Karpas-422 (cell line): ENCODE data around the gene SMIM38. TPM values are rescaled to one million over a fixed set of nuclear protein-coding genes. Genes with fewer than 3 reads are reported as not detected.
"Not testable (repeated sequence)": the region's sequence is repeated elsewhere in the genome, so short reads cannot be mapped to it uniquely, and the experiment has no call there.

Source experiments
- DNase-seq: peaks from one replicate; pipeline ENCODE4 v3.0.0-alpha.2; 2015
- H2AFZ ChIP-seq: fragments of 200-600 bp; sonication (generic); 2 replicates; pipeline ENCODE4 v1.6.1; 2014; ENCODE audit warnings: antibody characterized with exemption, low read length, mixed read lengths
- H3K27ac ChIP-seq: fragments of 200-600 bp; sonication (generic); 2 replicates; pipeline ENCODE4 v1.5.1; 2014; ENCODE audit warnings: mild to moderate bottlenecking, low read length, moderate library complexity
- H3K27me3 ChIP-seq: fragments of 200-600 bp; sonication (generic); 2 replicates; pipeline ENCODE4 v1.6.1; 2014; ENCODE audit warnings: low read length, mixed read lengths
- H3K36me3 ChIP-seq: fragments of 200-600 bp; sonication (generic); 2 replicates; pipeline ENCODE4 v1.6.1; 2014; ENCODE audit warnings: low read length, mixed read lengths; ENCODE audit not compliant: insufficient read depth
- H3K4me1 ChIP-seq: fragments of 200-600 bp; sonication (generic); 2 replicates; pipeline ENCODE4 v1.6.1; 2014; ENCODE audit warnings: mild to moderate bottlenecking, low read length, mixed read lengths
- H3K4me2 ChIP-seq: fragments of 200-600 bp; sonication (generic); 2 replicates; pipeline ENCODE4 v1.6.1; 2014; ENCODE audit warnings: low read length, low read depth, mild to moderate bottlenecking; ENCODE audit not compliant: poor library complexity, severe bottlenecking
- H3K4me3 ChIP-seq: fragments of 200-600 bp; sonication (generic); 2 replicates; pipeline ENCODE4 v1.5.1; 2014; ENCODE audit warnings: mild to moderate bottlenecking, antibody characterized with exemption, low read length, mixed read lengths
- H3K79me2 ChIP-seq: fragments of 200-600 bp; sonication (generic); 2 replicates; pipeline ENCODE4 v1.6.1; 2014; ENCODE audit warnings: mild to moderate bottlenecking, low read length, mixed read lengths
- H3K9ac ChIP-seq: fragments of 200-600 bp; sonication (generic); 2 replicates; pipeline ENCODE4 v1.6.0; 2014; ENCODE audit warnings: low read length
- H3K9me2 ChIP-seq: fragments of 200-600 bp; sonication (generic), shearing (Covaris generic); replicated peaks from 2 replicates; pipeline ENCODE4 v1.6.0; 2014; ENCODE audit warnings: mild to moderate bottlenecking, low read length, moderate library complexity; ENCODE audit not compliant: insufficient read depth
- H3K9me3 ChIP-seq: fragments of 300-700, 200-600 bp; sonication (generic); 2 replicates; pipeline ENCODE4 v1.6.1; 2014; ENCODE audit warnings: low read length, mixed read lengths
- H4K20me1 ChIP-seq: fragments of 200-600 bp; sonication (generic); 2 replicates; pipeline ENCODE4 v1.6.1; 2014; ENCODE audit warnings: mild to moderate bottlenecking, antibody characterized with exemption, low read length, low read depth; ENCODE audit not compliant: insufficient read depth
- total RNA-seq: library from RNA; depleted of rRNA; stranded (reverse); fragments of >200 nt; shearing (Covaris generic); gene quantifications from 2 replicates; pipeline ENCODE4 v1.2.3, GENCODE V29; 2014; ENCODE audit warnings: low replicate concordance

The SMIM38 gene
- total RNA-seq, 1 experiment from 2014 or later = not detected

DNA sequence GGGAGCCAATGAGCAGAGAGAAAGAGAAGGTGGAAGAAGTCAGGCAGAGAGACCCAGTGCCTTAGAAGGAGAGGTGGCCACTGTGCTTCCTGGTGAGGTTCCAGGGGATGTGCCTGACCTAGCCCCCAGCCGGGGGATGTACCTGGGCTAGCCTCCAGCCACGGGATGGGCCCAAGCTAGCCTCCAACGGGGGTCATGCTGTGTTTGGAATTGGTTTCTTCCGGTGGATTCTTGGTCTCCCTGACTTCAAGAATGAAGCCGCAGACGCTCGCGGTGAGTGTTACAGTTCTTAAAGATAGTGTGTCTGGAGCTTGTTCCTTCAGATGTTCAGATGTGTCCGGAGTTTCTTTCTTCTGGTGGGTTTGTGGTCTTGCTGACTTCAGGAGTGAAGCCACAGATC lies 6.9 kb upstream of the SMIM38 start:
- no peaks in the 10 kb centered on the region for H3K79me2 ChIP-seq
- no peaks in the 10 kb centered on the region for H4K20me1 ChIP-seq
- no peaks in the 10 kb centered on the region; the same call in 1 of the 2 replicates for H3K36me3 ChIP-seq
- no peak for DNase-seq
- no peak overlapping the region for H3K9ac ChIP-seq
- H3K27me3 ChIP-seq = no peaks in the 10 kb centered on the region
- H3K4me3 ChIP-seq = no peak overlapping the region
- H3K9me3 ChIP-seq = no peaks in the 10 kb centered on the region
- no peak overlapping the region for H3K27ac ChIP-seq
- no peak overlapping the region for H3K4me2 ChIP-seq
- H3K4me1 ChIP-seq = no peaks in the 10 kb centered on the region
- no peak overlapping the region for H2AFZ ChIP-seq
- H3K9me2 ChIP-seq = no peaks in the 10 kb centered on the region

DNA sequence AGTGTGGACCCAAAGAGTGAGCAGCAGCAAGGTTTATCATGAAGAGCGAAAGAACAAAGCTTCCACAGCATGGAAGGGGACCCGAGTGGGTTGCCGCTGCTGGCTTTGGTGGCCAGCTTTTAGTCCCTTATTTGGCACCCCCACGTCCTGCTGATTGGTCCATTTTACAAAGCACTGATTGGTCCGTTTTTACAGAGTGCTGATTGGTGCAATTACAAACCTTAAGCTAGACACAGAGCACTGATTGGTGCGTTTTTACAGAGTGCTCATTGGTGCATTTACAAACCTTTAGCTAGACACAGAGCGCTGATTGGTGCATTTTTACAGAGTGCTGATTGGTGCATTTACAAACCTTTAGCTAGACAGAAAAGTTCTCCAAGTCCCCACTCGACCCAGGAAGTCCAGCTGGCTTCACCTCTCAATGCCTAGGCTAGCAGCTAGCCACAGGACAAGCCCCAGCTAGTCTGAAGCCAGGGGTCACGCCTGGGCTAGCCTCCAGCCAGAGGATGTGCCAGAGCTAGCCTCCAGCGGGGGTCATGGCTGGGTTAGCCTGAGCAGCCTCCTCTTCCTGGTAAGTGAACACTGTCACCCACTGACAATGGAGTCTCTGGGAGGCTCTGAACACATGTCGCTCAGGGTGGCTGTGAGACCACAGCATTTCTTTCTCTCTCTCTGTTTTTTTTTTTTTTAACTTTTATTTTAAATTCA lies 6.2 kb upstream of the SMIM38 start:
- H3K36me3 ChIP-seq, H3K27ac ChIP-seq, H3K4me2 ChIP-seq, DNase-seq, H4K20me1 ChIP-seq, H3K4me1 ChIP-seq, H3K27me3 ChIP-seq, H3K9me3 ChIP-seq, H3K79me2 ChIP-seq, H2AFZ ChIP-seq, H3K9me2 ChIP-seq, H3K4me3 ChIP-seq, H3K9ac ChIP-seq: not testable (repeated sequence)

DNA sequence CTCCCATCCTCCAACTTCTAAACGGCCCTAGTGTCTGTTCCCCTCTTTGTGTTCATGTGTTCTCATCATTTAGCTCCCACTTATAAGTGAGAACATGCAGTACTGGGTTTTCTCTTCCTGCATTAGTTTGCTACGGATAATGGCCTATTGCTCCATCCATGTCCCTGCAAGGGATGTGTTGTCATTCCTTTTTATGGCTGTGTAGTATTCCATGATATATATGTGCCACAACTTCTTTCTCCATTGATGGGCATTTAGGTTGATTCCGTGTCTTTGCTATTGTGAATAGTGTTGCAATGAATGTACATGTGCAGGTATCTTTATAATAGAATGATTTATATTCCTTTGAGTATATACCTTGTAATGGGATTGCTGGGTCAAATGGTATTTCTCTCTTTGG lies 5.6 kb upstream of the SMIM38 start:
- no peak for DNase-seq
- no peaks in the 10 kb centered on the region for H3K79me2 ChIP-seq
- H3K4me2 ChIP-seq = no peak overlapping the region
- H3K4me3 ChIP-seq = no peak overlapping the region
- no peaks in the 10 kb centered on the region; the same call in 1 of the 2 replicates for H3K36me3 ChIP-seq
- H4K20me1 ChIP-seq = no peaks in the 10 kb centered on the region
- no peak overlapping the region for H2AFZ ChIP-seq
- H3K9me2 ChIP-seq = no peaks in the 10 kb centered on the region
- H3K27ac ChIP-seq = no peak overlapping the region
- H3K9ac ChIP-seq = no peak overlapping the region
- H3K27me3 ChIP-seq = no peaks in the 10 kb centered on the region
- no peaks in the 10 kb centered on the region for H3K9me3 ChIP-seq
- no peaks in the 10 kb centered on the region for H3K4me1 ChIP-seq

DNA sequence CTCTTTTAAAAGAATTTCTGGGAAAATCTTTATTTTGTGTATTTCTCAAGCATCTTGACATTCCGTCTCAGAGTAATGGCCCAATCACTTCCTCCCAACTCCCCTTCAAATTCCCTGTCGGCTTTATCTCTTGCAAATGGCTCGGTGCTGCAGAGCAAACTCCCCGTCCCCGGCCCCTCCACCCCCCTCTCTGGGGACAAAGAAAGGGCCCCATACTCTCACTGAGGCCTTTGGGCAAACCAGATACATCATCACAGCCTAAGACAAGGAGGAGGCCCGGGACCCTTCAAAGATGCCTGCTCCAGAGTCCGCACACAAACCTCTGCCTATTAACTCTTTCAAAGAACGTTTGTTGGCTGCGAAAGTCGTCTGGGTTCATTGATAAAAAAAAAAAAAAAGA lies 3.9 kb upstream of the SMIM38 start:
- H3K4me2 ChIP-seq = no peak overlapping the region
- H3K27ac ChIP-seq = no peak overlapping the region
- H3K27me3 ChIP-seq = no peaks in the 10 kb centered on the region
- no peak overlapping the region for H2AFZ ChIP-seq
- H4K20me1 ChIP-seq = no peaks in the 10 kb centered on the region
- no peak overlapping the region for H3K9ac ChIP-seq
- no peaks in the 10 kb centered on the region for H3K9me3 ChIP-seq
- H3K36me3 ChIP-seq = no peaks in the 10 kb centered on the region; the same call in 1 of the 2 replicates
- no peak for DNase-seq
- H3K9me2 ChIP-seq = no peaks in the 10 kb centered on the region
- H3K79me2 ChIP-seq = no peaks in the 10 kb centered on the region
- H3K4me3 ChIP-seq = no peak overlapping the region
- no peaks in the 10 kb centered on the region for H3K4me1 ChIP-seq

DNA sequence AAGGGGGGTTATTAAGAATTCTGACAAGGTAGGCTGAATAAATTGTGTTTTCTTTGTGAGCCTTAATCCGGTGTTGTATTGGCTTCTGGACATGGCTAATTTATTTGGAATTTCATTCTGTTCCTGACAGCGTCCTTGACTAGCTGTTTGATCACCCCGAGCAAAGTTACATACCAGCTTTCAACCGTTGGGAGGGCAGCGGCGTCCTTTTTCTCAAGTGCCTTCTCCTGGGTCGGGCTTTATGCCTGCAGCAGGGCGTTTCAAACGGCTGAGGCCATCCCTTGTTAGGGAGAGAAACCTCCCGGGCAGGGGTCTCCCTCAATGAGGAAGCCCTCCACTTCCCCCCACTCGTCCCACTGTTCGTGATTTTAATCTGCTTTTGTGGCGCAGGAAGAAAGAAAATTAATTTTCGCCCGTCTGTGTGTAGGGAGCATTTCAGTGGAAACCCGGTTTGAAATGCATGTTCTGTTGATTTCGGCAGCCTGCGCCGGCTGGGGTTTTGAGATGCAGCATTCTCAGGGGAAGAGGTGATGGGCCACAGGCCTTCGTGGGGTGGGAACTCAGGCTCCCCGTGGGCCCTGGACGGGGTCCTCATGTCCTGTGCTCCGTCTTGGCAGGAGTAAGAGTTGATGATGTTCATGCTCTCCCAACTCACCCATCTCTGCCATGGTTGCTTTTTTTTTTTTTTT lies 2.9 kb upstream of the SMIM38 start:
- DNase-seq = no peak
- Histone ChIP-seq H2AFZ (no peak overlapping the region), H3K27me3 (no peaks in the 10 kb centered on the region), H3K36me3 (no peaks in the 10 kb centered on the region), H3K9ac (no peak overlapping the region), H3K79me2 (no peaks in the 10 kb centered on the region), H3K4me3 (no peak overlapping the region), H3K9me3 (no peaks in the 10 kb centered on the region), H4K20me1 (no peaks in the 10 kb centered on the region), H3K4me1 (no peaks in the 10 kb centered on the region), H3K27ac (no peak overlapping the region), H3K4me2 (no peak overlapping the region), H3K9me2 (no peaks in the 10 kb centered on the region)

DNA sequence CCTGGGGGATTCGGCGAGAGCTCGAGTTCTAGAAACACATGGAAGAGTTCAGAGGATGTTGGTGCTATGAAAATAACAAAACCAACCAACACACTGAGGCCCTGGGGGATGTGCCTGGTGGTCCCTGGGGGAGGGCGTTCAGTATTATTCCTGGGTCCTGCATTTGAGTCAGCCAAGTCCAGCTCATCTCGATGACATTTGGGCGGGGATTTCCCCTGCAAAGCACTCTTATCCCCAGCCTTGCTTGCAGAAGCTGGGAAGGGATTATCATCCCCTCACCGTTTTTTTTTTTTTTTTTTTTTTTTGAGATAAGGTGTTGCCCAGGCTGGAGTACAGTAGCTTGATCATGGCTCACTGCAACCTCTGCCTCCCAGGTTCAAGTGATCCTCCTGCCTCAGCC lies 2.1 kb upstream of the SMIM38 start:
- Histone ChIP-seq H4K20me1 (no peaks in the 10 kb centered on the region), H3K4me2 (no peak overlapping the region), H3K9me2 (no peaks in the 10 kb centered on the region), H2AFZ (no peak overlapping the region), H3K9me3 (no peaks in the 10 kb centered on the region), H3K4me1 (no peaks in the 10 kb centered on the region), H3K4me3 (no peak overlapping the region), H3K79me2 (no peaks in the 10 kb centered on the region), H3K27ac (no peak overlapping the region), H3K27me3 (no peaks in the 10 kb centered on the region), H3K36me3 (no peaks in the 10 kb centered on the region), H3K9ac (no peak overlapping the region)
- DNase-seq = peak; percentile 32

DNA sequence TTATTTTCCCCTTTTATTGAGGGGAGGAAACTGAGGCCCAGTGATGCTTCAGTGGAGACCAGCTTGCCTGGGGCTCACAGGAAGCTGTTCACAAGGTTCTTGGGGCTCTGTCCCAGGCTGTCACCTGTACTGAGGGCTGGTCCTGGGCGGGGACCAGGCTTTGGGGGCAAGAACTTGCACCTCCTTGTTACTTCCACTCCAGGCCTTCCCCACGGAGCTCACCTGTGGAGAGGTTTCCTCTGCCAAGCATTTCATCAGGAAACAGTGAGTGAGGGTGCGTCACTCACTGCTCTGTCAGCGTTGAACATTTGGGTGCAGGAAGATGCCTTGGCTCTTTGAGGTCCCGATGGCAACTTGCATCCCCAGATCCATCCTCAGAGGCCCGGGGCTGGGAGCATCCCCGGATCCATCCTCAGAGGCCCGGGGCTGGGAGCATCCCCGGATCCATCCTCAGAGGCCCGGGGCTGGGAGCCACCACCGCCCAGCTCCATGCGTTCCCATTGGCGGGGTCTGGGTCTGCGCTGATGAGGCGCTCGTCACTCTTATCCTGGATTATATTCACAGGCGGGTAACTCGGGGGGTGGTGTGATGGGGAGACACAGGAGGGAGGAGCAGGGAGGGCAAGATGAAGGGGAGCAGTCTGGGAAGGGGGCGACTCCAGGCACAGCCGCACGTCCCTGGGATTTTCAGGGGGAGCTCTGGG lies 1.4 kb upstream of the SMIM38 start:
- Histone ChIP-seq H3K36me3 (no peaks in the 10 kb centered on the region), H3K4me1 (no peaks in the 10 kb centered on the region), H3K9me2 (no peaks in the 10 kb centered on the region), H3K4me2 (no peak overlapping the region), H4K20me1 (no peaks in the 10 kb centered on the region), H3K79me2 (no peaks in the 10 kb centered on the region), H3K9ac (no peak overlapping the region), H3K9me3 (no peaks in the 10 kb centered on the region), H3K27ac (no peak overlapping the region), H3K4me3 (no peak overlapping the region), H3K27me3 (no peaks in the 10 kb centered on the region), H2AFZ (no peak overlapping the region)
- no peak for DNase-seq

DNA sequence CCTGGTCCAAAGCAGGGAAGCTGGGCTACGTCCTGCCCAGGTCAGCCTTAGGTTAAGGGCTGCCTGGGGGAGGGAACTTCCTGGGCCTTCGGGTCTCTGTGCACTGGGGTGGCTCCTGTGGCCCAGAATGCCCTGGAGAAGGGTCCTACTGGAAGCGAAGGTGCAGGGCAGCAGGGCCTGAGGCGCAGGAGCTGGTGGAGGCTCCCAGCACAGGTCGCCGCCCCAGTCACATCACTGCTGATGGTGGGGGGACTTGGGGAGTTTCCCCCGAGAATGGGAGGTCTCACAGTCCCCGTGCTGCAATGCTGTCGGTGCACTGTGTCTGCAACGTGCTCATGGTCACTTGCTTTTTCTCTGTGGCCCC lies 815 bp upstream of the SMIM38 start:
- Histone ChIP-seq H3K9me3 (no peaks in the 10 kb centered on the region), H3K4me3 (no peak overlapping the region), H3K4me2 (no peak overlapping the region), H3K9ac (no peak overlapping the region), H3K27me3 (no peaks in the 10 kb centered on the region), H3K36me3 (no peaks in the 10 kb centered on the region), H3K4me1 (no peaks in the 10 kb centered on the region), H2AFZ (no peak overlapping the region), H3K9me2 (no peaks in the 10 kb centered on the region), H4K20me1 (no peaks in the 10 kb centered on the region), H3K79me2 (no peaks in the 10 kb centered on the region), H3K27ac (no peak overlapping the region)
- DNase-seq = no peak
